HG03571 (cell line): ENCODE data around the gene CPNE2.
"Not testable (repeated sequence)": the region's sequence is repeated elsewhere in the genome, so short reads cannot be mapped to it uniquely, and the experiment has no call there.

Experiments used
- ATAC-seq: cut with Tn5 transposase; IDR thresholded peaks from one replicate; pipeline ENCODE4 v1.9.1; 2021; ENCODE audit not compliant: unreplicated experiment

CPNE2 gene

DNA sequence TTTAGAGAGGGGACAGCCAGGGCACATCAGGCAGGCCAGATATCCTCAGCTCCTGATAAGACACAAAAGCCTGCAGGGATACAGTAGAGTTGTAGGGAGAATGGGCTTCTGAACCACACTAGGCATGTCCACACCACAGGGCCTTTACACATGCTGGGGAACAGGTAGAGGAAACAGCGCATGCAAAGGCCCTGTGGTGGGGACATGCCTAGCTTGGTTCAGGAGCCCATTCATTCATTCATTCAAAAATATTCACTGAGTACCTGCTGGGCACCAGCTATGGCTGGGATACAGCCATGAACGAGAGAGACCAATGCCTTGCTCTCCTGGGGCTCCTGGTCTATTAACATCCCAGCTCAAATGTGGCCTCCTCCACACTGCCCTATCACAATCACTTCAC, 4.4 kb downstream of the CPNE2 start:
- no peak for ATAC-seq

DNA sequence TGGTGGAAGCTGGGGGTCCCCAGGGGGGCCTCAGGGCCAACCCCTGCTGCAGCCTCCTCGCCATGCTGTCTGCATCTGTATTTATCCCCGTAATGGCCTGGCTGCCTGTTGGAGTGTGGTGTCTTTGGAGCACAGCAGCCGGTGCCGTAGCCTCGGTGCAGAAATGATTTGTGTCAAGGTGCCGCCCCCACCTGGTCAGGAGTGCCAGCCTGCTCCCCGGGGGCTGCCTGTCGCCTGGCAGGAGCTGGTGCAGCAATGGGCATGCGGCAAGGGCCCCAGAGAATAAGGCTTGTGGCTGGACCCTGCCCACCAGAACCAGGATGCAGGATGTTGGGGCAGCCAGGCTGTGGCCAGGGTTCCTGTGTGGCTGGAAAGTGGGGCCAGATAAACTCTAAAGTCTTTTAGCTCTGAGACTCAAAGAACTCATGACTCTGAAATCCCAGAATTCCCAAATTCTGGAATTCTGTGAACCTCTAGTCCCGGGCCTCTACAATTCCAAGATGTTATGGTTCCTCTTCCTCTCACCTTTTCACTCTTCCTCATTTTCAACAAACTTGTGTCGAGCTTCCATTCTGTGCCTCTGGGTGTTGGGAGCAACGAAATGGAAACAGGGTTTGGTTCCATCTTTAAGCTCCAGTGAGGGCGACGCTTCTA, 5.9 kb downstream of the CPNE2 start:
- ATAC-seq: no peak

DNA sequence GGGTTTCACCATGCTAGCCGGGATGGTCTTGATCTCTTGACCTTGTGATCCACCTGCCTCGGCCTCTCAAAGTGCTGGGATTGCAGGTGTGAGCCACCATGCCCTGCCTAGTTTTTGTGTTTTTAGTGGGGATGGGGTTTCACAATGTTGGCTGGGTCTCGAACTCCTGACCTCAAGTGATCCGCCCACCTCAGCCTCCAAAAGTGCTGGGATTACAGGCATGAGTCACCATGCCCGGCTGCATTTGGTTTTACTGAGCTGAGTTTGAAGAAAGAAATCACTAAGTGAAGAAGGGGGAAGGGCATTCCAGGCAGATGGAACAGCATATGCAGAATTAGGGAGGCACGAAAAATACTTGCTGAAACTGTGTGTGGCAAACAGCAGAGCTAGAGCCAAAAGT, 7.6 kb downstream of the CPNE2 start:
- ATAC-seq: not testable (repeated sequence)

DNA sequence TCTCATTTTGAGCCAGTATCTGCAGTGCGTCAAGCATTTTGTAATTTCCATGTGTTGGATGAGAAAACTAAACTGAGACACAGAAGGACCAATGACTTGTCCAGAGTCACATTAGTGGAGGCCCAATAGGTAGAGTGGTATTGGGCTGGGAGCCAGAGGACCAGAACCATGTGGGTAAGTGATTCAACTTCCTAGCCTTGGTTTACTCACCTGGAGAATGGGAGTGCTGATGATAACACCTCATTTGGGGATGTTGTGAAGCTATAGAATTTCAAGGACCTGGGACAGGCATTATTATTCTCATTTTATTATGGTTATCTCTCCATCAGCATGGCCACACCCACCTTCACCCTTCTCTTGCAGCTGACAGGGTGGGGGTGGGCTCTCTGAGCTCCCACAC, 8.1 kb downstream of the CPNE2 start:
- no peak for ATAC-seq

DNA sequence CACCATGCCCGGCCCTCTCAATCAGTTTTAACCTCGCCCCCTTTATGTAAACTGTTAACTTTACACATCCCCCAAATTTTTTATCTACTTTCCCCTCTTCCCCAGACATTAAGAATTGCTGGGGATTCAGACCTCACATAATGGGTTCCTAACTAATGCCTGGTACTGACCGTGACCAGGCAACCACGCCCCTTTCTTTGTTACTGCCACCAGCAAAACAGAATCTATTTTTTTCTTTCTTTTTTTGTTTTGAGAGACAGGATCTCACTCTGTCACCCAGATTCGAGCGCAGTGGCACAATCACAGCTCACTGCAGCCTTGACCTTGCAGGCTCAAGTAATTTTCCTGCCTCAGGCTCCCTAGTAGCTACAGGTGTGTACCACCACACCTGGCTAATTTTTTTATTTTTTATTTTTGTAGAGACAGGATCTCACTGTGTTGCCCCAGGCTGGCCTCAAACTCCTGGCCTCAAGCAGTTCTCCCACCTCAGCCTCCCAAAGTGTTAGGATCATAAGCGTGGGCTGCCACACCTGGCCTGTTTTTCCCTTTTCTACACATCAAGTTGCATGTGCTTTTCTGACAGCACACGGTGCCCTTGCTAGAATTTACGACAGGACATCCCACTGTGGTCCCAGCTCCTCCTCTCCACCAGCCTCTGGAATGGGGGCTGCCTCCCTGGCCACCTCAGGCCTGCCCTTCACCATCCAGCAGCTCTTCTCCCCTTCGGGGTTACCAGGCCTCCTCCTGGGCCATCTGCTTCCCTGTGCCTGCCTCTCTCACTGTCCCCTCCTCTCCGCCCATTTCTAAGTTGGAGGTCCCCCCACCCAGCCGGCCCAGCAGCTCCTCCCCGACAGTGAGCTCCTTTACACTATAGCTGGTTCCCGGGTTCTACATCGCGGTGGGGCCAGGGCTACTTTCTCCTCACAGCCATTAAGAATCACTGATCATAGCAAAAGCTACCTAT, 10.8 kb downstream of the CPNE2 start:
- ATAC-seq: no peak

DNA sequence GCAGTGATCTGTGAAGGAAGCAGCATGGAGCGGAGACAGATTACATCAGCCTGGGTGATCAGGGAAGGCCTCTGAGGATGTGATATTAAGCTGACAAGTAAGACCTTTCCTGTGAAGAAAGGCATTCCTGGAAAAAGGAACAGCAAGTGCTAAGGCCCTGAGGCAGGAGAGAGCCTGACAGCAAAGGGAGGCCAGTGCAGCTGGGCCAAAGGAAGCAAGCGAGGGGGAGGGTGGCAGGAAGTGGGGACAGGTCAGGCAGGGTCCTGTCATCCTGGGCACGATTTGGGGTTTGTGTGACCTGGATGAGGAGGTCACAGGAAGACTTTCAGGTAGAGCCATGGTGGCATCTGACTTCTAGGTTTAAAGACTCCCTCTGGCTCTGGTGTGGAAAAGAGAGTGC, 12.3 kb downstream of the CPNE2 start:
- no peak for ATAC-seq

DNA sequence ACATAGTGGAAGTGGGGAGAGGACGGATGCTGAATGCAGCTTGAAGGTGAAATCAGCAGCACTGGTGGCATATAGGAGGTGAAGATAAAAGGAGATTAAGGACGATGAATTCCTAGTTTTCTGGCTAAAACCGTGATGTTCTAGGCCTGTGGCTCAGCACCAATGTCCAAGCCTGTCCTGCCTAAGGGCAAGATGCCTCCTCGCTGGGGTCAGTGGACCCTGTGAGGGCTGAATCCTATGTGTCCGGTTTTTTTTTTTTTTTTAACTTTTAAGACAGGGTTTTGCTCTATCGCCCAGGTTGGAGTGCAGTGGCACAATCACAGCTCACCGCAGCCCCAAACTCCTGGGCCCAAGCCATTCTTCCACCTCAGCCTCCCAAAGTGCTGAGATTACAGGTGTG, 12.8 kb downstream of the CPNE2 start:
- no peak for ATAC-seq

DNA sequence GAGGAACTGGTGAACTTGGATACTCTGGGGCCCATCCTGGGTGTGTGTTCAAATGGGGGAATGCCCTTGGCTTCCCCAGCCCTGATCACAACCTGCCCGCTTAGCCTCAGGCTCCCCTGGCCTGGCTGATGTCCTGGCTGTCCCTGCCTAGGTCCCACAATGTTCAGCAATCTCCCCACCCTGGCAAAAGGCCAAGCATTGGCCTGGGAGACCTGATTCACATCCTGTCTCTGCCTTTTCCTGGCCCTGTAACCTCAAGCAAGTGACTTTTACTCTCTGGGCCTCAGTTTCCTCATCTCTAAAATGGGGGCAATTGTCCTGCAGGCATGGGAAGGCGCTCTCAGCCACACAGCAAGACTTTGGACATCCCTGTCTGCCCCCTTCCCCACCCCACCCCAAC, 14.4 kb downstream of the CPNE2 start:
- no peak for ATAC-seq

DNA sequence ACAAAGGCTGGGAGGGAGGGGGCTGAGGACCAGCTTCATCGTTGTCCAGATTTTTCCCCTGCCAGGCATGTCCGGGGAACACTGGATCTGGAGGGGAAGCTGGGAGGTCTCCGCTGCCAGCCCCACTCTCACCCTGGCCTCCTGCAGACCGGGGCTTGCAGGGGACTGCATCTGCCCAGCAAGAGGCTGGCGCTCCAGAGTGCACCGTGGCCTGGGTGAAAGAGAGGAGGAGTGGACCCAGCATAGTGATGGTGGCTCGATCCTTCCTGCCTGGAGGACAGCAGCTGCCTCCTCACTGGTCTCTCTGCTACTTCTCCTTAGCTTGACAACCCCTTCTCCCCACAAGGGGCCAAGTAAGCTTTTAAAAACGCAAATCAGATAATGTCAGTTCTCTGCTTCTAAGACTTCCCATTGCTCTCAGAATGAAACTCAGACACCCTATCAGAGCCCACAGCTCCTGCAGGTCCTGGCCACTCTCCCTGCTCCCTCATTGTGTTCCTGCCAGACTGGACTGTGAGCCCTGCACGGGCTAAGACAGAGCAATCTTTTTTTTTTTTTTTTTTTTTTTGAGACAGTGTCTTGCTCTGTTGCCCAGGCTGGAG, 15.0 kb downstream of the CPNE2 start:
- no peak for ATAC-seq

DNA sequence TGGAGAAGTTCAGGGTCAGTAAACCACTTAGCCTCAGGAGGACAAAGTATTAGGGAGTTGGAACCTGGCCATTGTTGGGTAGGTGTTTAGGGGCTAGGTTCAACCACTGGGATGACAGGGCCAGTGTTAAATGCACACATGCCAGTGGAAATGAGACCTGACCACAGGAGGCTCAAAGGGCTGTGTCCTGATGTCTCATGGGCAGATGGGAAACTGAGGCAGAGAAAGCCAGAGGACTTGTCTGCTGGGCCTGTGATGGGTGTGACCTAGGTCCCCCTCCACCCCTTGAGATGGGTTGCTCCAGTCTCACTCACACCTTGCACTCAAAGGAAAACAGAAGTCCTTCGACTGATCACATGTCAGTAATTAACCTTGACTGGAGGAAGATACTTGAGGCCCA, 16.0 kb downstream of the CPNE2 start:
- ATAC-seq: no peak

DNA sequence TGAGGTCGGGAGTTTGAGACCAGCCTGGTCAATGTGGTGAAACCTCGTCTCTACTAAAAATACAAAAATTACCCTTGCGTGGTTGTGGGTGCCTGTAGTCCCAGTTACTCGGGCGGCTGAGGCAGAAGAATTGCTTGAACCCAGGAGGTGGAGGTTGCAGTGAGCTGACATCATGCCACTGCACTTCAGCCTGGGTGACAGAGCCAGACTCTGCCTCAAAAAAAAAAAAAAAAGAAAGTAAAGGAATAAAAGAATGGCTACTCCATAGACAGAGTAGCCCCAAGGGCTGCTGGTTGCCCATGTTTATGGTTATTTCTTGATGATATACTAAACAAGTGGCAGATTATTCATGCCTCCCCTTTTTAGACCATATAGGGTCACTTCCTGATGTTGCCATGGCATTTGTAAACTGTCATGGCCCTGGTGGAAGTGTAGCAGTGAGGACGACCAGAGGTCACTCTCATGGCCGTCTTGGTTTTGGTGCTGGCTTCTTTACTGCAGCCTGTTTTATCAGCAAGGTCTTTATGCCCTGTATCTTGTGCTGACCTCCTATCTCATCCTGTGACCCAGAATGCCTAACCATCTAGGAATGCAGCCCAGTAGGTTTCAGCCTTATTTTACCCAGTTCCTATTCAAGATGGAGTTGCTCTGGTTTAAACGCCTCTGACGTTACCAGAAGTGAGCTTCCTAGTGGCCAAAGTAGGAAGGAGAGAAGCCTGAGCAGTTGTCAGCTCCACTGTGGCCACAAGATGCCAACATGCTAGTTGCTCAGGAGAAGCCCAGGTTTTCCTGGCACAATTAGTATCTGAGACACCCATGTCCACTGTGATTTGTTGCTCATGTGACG, 17.1 kb downstream of the CPNE2 start:
- not testable (repeated sequence) for ATAC-seq

DNA sequence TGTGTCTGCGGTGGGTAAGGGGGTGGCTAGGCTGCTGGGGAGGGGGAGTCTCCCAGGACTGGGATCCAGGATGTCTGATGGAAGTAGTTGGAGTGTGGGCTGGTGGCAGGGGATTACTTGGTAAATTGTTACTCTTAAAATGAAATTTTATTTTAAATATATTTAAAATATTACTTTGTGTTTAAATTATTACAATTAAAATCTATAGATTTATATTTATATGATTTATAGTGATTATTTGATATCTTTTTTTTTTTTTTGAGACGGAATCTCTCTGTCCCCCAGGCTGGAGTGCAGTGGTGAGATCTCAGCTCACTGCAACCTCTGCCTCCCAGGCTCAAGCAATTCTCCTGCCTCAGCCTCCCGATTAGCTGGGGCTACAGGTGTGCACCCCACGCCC, 18.6 kb downstream of the CPNE2 start:
- no peak for ATAC-seq

DNA sequence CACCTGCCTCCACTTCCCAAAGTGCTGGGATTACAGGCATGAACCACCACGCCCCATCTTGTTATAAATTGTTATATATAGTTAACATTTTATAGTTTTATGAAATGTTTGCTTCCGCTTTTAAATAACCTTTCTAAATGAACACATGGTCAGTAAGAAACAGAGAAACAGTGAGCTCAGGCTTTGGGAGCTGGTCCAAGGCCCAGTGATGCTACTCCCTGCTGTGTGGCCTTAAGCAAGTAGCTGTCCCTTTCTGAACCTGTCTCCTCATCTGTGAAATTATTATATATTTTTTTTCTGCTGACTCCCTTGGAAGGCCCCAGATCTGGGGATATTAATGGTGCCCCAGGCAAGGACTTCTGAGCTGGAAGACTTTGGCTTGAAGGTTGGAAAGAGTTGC, 19.0 kb downstream of the CPNE2 start:
- ATAC-seq: no peak

DNA sequence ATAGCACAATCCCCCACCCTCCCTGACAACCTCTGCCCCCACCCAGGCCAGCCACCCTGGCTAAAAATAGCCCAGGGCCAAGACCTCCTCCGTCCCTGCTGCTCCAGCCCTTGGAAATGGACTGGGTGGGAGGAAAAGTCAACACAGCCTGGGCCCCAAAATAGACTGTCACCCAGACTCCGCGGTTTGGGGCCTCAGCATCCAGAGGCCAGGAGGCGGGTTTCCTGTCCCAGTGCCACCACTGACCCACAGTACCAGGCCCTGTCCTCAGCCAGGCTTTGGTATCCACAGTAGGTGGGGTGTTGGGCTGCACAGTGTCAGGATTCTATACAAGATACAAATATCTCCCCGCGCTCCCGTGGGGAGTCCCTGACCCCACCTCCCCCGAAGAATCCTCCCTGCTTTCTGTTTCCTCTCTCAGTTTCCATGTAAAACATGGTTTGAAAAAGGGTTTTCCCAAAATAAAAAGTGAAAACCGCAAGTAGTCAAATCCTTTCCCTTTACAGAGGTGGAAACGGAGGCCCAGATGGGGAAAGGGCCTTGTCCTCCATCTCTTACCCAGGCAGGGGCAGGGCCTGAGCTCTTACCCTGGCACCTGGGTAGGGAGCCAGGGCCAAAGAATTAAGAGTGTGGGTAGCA, 20.1 kb downstream of the CPNE2 start:
- no peak for ATAC-seq

DNA sequence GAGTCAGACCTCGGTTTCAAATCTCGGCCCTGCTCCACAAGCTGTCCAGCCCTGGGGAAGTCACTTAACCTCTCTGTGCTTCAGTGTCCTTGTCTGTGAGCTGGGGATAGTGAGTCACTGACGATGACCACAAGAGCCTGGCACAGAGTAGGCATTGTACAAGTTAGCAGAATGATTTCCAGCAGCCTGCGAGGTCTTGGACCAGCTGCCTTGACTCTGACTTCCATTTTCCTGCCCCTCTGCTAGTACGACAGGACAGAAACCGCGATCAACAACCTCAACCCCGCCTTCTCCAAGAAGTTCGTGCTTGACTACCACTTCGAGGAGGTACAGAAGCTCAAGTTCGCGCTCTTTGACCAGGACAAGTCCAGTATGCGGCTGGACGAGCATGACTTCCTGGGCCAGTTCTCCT, 20.7 kb downstream of the CPNE2 start:
- no peak for ATAC-seq

DNA sequence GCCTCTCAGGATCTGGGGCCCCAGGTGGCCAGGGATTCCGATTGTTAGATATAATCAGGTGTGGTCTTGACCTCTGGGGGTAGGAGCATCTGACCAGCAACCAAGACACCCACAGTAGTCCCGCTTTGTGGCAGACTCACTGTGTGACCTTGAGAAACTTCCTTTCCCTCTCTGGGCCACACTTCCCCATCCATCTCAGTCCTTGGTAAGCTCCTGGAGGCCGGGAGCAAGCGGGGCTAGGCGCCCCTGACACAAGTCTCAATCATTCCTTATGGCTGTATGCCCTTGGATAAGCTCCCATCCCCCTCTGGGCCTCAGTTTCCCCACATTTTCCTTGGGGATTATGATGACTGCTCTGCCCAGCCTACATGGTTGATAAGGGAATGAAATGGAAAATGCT, 21.3 kb downstream of the CPNE2 start:
- no peak for ATAC-seq

DNA sequence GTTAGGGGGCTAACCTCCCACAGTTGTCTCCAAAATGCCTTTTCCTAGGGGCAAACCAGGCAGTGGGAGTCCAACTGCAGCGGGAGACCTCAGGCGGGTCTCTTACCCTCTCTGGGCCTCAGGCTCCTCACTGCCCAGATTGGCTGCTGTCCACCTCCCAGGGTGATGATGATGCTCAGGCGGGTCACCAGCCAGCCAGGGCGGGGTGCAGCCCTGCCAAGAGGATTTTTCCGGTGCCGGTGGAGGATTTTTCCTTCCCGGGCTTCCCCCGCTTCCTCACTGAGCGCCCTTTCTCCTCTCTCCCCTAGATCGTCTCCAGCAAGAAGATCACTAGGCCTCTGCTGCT, 22.8 kb downstream of the CPNE2 start:
- no peak for ATAC-seq

DNA sequence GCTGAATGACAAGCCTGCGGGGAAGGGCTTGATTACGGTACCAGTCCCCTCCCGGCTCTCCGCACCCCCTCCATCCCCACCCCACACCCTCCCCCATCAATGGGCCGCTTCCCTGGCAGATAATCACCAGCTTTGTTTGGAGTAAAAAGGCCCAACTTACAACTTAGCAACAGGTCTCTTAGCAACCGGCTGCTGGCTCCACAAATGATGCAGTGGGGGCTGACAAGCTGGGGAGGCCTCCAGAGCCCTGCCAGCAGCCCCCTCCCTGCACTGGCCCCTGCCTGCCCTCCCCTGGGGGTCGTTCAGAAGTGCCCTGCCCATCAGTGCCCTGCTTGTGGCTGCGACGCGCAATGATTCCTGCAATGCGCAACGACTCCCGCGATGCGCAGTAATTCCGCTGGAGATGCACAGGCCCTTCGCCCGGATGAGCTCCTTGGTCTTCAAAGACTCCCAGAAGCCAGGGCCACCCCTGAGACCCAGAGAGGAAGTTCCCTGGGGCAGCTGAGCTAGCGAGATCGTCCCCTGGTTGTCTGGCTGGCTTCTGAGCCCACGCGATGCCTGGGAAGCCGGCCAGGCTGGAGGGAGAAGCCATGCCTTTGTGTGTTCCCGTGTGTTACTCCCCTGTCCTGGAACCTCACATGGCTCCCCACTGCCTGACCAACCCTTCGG, 23.3 kb downstream of the CPNE2 start:
- no peak for ATAC-seq

DNA sequence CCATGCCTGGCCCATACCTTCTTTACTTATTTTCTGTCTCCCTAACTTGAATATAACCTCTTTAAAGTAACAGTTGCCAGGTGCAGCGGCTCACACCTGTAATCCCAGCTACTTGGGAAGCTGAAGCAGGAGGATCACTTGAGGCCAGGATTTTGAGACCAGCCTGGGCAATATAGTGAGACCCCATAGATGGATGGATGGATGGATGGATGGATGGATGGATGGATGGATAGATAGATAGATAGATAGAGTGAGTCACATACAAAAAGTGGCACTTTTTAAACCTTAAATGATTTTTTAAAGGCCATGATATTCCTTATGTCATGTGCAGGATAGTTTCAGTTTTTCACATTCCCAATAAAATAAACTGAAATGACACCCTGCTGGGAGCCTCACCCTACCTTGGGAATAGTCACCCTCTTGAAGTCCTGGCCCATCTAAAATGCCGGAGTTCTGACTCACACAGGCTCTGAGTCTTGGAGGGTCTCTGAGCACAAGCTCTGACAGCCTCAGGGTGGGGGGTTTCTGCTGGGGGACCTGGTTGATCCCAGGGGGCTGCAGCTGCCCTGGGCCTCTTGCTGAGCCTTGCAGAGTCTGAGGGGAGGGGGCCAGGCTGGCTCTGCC, 26.2 kb downstream of the CPNE2 start:
- ATAC-seq: no peak
